WTC11 (cell line): ENCODE results near the gene THOC2. TPM values are rescaled to one million over a fixed set of nuclear protein-coding genes. Genes with fewer than 3 reads are reported as not detected.

ENCODE experiments used
- ATAC-seq: fragments of 200-7000 bp; cut with Tn5 transposase; 2 replicates; pipeline ENCODE4 v1.10.0; 2021; ENCODE audit warnings: mild to moderate bottlenecking, moderate library complexity
- CTCF ChIA-PET: fragments of 300-600 bp; sonication (Branson Sonifier 250); formaldehyde crosslinking; loops from one replicate; lab custom pipeline; 2021; ENCODE audit warnings: antibody characterized with exemption; lab: Charles Lee
- POLR2A ChIA-PET: fragments of 350-600 bp; sonication (Branson Sonifier 250); formaldehyde crosslinking; loops from one replicate; lab custom pipeline; 2021; ENCODE audit warnings: antibody characterized with exemption; lab: Charles Lee
- DNase-seq: peaks from one replicate; pipeline ENCODE4 v3.0.0; 2021; ENCODE audit warnings: low spot score
- H3K27ac Mint-ChIP-seq: 2 replicates; pipeline ENCODE4 v1.8.0; 2021; ENCODE audit warnings: mixed read lengths
- H3K27me3 Mint-ChIP-seq: 2 replicates; pipeline ENCODE4 v1.8.0; 2021; ENCODE audit warnings: low read depth, mild to moderate bottlenecking, moderate library complexity, mixed read lengths
- H3K36me3 Mint-ChIP-seq: 2 replicates; pipeline ENCODE4 v1.8.0; 2021; ENCODE audit warnings: mixed read lengths
- H3K4me1 Mint-ChIP-seq: 2 replicates; pipeline ENCODE4 v1.8.0; 2022; ENCODE audit warnings: mixed read lengths
- H3K4me3 Mint-ChIP-seq: 2 replicates; pipeline ENCODE4 v1.8.0; 2021; ENCODE audit warnings: mild to moderate bottlenecking, moderate library complexity, mixed read lengths
- H3K9me3 Mint-ChIP-seq: 2 replicates; pipeline ENCODE4 v1.8.0; 2021; ENCODE audit warnings: mixed read lengths
- ATF1 ChIP-seq: sonication (generic); formaldehyde crosslinking; IDR thresholded peaks from 2 replicates; pipeline ENCODE4 v1.8.1; 2023; ENCODE audit warnings: mild to moderate bottlenecking, moderate library complexity, missing genetic modification reagents
- CBFB ChIP-seq: sonication (generic); formaldehyde crosslinking; IDR thresholded peaks from 2 replicates; pipeline ENCODE4 v1.8.1; 2022; ENCODE audit warnings: mild to moderate bottlenecking, low read depth, missing genetic modification reagents
- CREB1 ChIP-seq: sonication (generic); formaldehyde crosslinking; IDR thresholded peaks from 2 replicates; pipeline ENCODE4 v1.8.0; 2023; ENCODE audit warnings: mild to moderate bottlenecking, missing genetic modification reagents
- ESRRA ChIP-seq: sonication (generic); formaldehyde crosslinking; IDR thresholded peaks from 2 replicates; pipeline ENCODE4 v1.8.1; 2022; ENCODE audit warnings: mild to moderate bottlenecking, missing genetic modification reagents, borderline replicate concordance
- FOXK1 ChIP-seq: sonication (generic); formaldehyde crosslinking; IDR thresholded peaks from 2 replicates; pipeline ENCODE4 v1.8.0; 2022; ENCODE audit warnings: mild to moderate bottlenecking, moderate library complexity, missing genetic modification reagents
- JAZF1 ChIP-seq: fragments of 250-450 bp; sonication (Bioruptor Pico); IDR thresholded peaks from 2 replicates; pipeline ENCODE4 v1.9.0; 2021; ENCODE audit warnings: moderate library complexity, mild to moderate bottlenecking, inconsistent platforms
- MYBL2 ChIP-seq: sonication (generic); formaldehyde crosslinking; IDR thresholded peaks from 2 replicates; pipeline ENCODE4 v1.8.1; 2023; ENCODE audit warnings: mild to moderate bottlenecking, moderate library complexity, missing genetic modification reagents
- NFATC4 ChIP-seq: fragments of 250-450 bp; sonication (Bioruptor Pico); IDR thresholded peaks from 2 replicates; pipeline ENCODE4 v1.9.0; 2021; ENCODE audit warnings: mild to moderate bottlenecking
- NR2C2 ChIP-seq: sonication (generic); formaldehyde crosslinking; IDR thresholded peaks from 2 replicates; pipeline ENCODE4 v1.8.0; 2022; ENCODE audit warnings: mild to moderate bottlenecking, missing genetic modification reagents
- OVOL2 ChIP-seq: fragments of 250-450 bp; sonication (Bioruptor Pico); IDR thresholded peaks from 2 replicates; pipeline ENCODE4 v1.9.0; 2021; ENCODE audit warnings: mild to moderate bottlenecking, borderline replicate concordance
- SMAD3 ChIP-seq: sonication (generic); formaldehyde crosslinking; IDR thresholded peaks from 2 replicates; pipeline ENCODE4 v1.8.0; 2022; ENCODE audit warnings: missing genetic modification reagents, mild to moderate bottlenecking, borderline replicate concordance
- TEAD1 ChIP-seq: sonication (generic); formaldehyde crosslinking; IDR thresholded peaks from 2 replicates; pipeline ENCODE4 v1.8.0; 2022; ENCODE audit warnings: mild to moderate bottlenecking, missing genetic modification reagents
- ZBTB21 ChIP-seq: sonication (generic); formaldehyde crosslinking; IDR thresholded peaks from 2 replicates; pipeline ENCODE4 v1.8.1; 2023; ENCODE audit warnings: mild to moderate bottlenecking, missing genetic modification reagents, borderline replicate concordance
- ZNF232 ChIP-seq: sonication (generic); formaldehyde crosslinking; IDR thresholded peaks from 2 replicates; pipeline ENCODE4 v1.8.0; 2022; ENCODE audit warnings: mild to moderate bottlenecking, missing genetic modification reagents
- ZNF263 ChIP-seq: sonication (generic); formaldehyde crosslinking; IDR thresholded peaks from 2 replicates; pipeline ENCODE4 v1.8.1; 2022; ENCODE audit warnings: low read depth, mild to moderate bottlenecking, moderate library complexity, missing genetic modification reagents
- ZNF416 ChIP-seq: fragments of 250-450 bp; sonication (Bioruptor Pico); IDR thresholded peaks from 2 replicates; pipeline ENCODE4 v1.9.0; 2021; ENCODE audit warnings: mild to moderate bottlenecking, inconsistent platforms
- ZNF423 ChIP-seq: fragments of 250-450 bp; sonication (Bioruptor Pico); IDR thresholded peaks from 2 replicates; pipeline ENCODE4 v2.1.2; 2022; ENCODE audit warnings: mild to moderate bottlenecking, moderate library complexity
- ZNF671 ChIP-seq: fragments of 250-450 bp; sonication (Bioruptor Pico); IDR thresholded peaks from 2 replicates; pipeline ENCODE4 v1.8.0; 2021; ENCODE audit warnings: mild to moderate bottlenecking
- total RNA-seq: library from RNA; stranded (reverse); gene quantifications from 3 replicates; pipeline ENCODE4 v1.2.3, GENCODE V29; 2021
- TF ChIP-seq, protein P1 (sequence below): sonication (generic); formaldehyde crosslinking; IDR thresholded peaks from 2 replicates; pipeline ENCODE4 v1.8.1; 2022; ENCODE audit warnings: mild to moderate bottlenecking, missing genetic modification reagents, moderate library complexity, borderline replicate concordance
- TF ChIP-seq, protein P2 (sequence below): fragments of 250-450 bp; sonication (Bioruptor Pico); IDR thresholded peaks from 2 replicates; pipeline ENCODE4 v2.1.2; 2022; ENCODE audit warnings: mild to moderate bottlenecking, moderate library complexity
- TF ChIP-seq, protein P3 (sequence below): sonication (generic); formaldehyde crosslinking; IDR thresholded peaks from 2 replicates; pipeline ENCODE4 v1.8.0; 2022; ENCODE audit warnings: mild to moderate bottlenecking, missing genetic modification reagents
- TF ChIP-seq, protein P4 (sequence below): sonication (generic); formaldehyde crosslinking; IDR thresholded peaks from 2 replicates; pipeline ENCODE4 v1.8.1; 2023; ENCODE audit warnings: mild to moderate bottlenecking, missing genetic modification reagents, moderate library complexity
- TF ChIP-seq, protein P5 (sequence below): sonication (generic); formaldehyde crosslinking; IDR thresholded peaks from 2 replicates; pipeline ENCODE4 v1.8.0; 2022; ENCODE audit warnings: mild to moderate bottlenecking, missing genetic modification reagents
- TF ChIP-seq, protein P6 (sequence below): sonication (generic); formaldehyde crosslinking; IDR thresholded peaks from 2 replicates; pipeline ENCODE4 v1.8.1; 2022; ENCODE audit warnings: missing genetic modification reagents, borderline replicate concordance
- TF ChIP-seq, protein P7 (sequence below): sonication (generic); formaldehyde crosslinking; IDR thresholded peaks from 2 replicates; pipeline ENCODE4 v1.8.1; 2023; ENCODE audit warnings: mild to moderate bottlenecking, missing genetic modification reagents

Gene THOC2
- total RNA-seq, 1 experiment from 2014 or later = 66.1 TPM

DNA sequence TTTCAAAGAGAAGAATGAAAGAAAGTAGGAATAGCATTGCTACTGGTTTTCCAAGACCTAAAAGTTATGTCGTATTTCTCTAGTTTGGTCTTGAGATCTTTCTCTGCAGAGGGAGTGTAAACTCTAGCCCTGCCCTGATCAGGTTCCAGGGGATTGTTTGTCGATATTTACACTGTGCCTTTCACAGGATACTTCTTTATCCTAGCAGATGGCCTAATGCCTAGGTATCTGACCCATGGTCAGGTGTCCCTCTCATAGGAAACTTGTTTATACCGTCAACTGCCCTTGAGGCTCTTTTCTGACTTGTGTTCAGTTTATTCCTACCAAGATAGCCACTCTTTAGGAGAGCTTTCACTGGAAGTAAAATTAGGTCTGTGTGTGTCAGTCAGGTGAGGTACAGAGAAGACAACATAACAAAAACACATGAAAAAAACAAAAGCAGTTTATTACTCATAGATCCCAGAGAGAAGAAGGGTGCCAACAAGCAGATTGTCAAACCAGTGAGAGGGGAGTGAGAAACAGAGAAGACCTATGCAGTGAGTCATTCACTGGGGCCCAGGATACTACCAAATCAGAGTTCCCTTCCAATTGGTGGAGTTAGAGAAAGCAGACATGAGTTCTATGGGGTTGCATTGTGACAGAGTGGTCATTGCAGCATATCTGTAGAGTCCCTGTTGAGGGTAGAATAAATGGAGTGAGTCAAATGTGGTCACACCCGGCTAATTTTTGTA lies 40.6 kb upstream of the THOC2 start:
- Mint-ChIP-seq H3K27me3 (no peaks in the 10 kb centered on the region; the same call in 1 of the 2 replicates), H3K9me3 (no peaks in the 10 kb centered on the region), H3K27ac (no peak overlapping the region), H3K36me3 (no peaks in the 10 kb centered on the region), H3K4me1 (peaks cover 6% of the 10 kb centered on the region; the same call in 1 of the 2 replicates), H3K4me3 (no peak overlapping the region)
- TF ChIP-seq CREB1 (CRISPR knock-in tag) = no peak
- no peak for TF ChIP-seq JAZF1 (CRISPR knock-in tag)
- TF ChIP-seq FOXK1 (CRISPR knock-in tag) = no peak
- TF ChIP-seq, protein P1, sequence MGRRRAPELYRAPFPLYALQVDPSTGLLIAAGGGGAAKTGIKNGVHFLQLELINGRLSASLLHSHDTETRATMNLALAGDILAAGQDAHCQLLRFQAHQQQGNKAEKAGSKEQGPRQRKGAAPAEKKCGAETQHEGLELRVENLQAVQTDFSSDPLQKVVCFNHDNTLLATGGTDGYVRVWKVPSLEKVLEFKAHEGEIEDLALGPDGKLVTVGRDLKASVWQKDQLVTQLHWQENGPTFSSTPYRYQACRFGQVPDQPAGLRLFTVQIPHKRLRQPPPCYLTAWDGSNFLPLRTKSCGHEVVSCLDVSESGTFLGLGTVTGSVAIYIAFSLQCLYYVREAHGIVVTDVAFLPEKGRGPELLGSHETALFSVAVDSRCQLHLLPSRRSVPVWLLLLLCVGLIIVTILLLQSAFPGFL (CRISPR knock-in tag) = no peak
- no peak for TF ChIP-seq MYBL2
- TF ChIP-seq ZBTB21 (CRISPR knock-in tag) = no peak
- TF ChIP-seq CBFB (CRISPR knock-in tag) = no peak
- no peak for TF ChIP-seq ZNF232 (CRISPR knock-in tag)
- no peak for TF ChIP-seq OVOL2 (CRISPR knock-in tag)
- TF ChIP-seq, protein P2, sequence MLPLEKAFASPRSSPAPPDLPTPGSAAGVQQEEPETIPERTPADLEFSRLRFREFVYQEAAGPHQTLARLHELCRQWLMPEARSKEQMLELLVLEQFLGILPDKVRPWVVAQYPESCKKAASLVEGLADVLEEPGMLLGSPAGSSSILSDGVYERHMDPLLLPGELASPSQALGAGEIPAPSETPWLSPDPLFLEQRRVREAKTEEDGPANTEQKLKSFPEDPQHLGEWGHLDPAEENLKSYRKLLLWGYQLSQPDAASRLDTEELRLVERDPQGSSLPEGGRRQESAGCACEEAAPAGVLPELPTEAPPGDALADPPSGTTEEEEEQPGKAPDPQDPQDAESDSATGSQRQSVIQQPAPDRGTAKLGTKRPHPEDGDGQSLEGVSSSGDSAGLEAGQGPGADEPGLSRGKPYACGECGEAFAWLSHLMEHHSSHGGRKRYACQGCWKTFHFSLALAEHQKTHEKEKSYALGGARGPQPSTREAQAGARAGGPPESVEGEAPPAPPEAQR (CRISPR knock-in tag) = no peak
- no peak for TF ChIP-seq ZNF416 (CRISPR knock-in tag)
- TF ChIP-seq NR2C2 = no peak
- TF ChIP-seq ZNF671 (CRISPR knock-in tag) = no peak
- no peak for TF ChIP-seq SMAD3
- TF ChIP-seq TEAD1 (CRISPR knock-in tag) = no peak
- TF ChIP-seq, protein P3, sequence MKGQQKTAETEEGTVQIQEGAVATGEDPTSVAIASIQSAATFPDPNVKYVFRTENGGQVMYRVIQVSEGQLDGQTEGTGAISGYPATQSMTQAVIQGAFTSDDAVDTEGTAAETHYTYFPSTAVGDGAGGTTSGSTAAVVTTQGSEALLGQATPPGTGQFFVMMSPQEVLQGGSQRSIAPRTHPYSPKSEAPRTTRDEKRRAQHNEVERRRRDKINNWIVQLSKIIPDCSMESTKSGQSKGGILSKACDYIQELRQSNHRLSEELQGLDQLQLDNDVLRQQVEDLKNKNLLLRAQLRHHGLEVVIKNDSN = no peak
- DNase-seq (no peak), ATAC-seq (no peak)
- ChIA-PET CTCF (no interaction called here), POLR2A (no interaction called here)

DNA sequence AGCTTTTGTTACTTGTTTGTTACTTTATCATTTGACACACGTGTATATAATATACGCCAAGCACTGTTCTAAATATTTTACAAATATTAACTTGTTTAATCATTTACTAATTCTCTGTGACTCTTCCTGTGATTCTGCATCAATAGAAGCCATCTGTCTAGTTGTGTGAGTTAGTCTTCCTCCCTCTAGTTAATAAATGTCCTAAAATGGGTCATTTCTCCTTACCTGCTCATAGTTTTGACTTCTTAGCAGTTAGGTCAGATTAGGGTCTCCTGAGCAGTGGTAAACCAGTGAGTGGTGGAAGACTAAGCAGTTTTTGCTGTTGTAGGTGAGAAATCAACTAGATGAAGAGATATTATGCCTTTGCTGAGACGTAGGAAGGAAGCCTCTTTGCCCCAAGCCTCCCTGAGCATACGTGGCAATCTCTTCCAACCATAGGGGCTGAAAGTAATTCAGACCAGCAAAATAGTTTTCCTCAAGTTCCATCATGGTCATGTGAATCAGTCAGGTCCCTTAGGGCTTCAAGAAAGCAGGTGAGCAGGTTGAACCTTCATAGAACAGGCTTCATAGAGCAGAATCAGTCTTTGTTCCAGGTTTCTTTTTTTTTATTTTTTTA lies 38.7 kb upstream of the THOC2 start:
- Mint-ChIP-seq H3K36me3 (no peaks in the 10 kb centered on the region), H3K4me1 (no peaks in the 10 kb centered on the region), H3K9me3 (no peaks in the 10 kb centered on the region), H3K27me3 (no peaks in the 10 kb centered on the region; the same call in 1 of the 2 replicates), H3K4me3 (no peak overlapping the region), H3K27ac (no peak overlapping the region)
- CTCF ChIA-PET = no interaction called here
- ATAC-seq (no peak), DNase-seq (no peak)
- POLR2A ChIA-PET = no interaction called here
- TF ChIP-seq, protein P2 (CRISPR knock-in tag) = no peak
- TF ChIP-seq ZNF232 (CRISPR knock-in tag) = no peak
- no peak for TF ChIP-seq ESRRA (CRISPR knock-in tag)
- no peak for TF ChIP-seq ZNF263
- TF ChIP-seq ZNF423 = no peak
- no peak for TF ChIP-seq FOXK1 (CRISPR knock-in tag)
- TF ChIP-seq, protein P4, sequence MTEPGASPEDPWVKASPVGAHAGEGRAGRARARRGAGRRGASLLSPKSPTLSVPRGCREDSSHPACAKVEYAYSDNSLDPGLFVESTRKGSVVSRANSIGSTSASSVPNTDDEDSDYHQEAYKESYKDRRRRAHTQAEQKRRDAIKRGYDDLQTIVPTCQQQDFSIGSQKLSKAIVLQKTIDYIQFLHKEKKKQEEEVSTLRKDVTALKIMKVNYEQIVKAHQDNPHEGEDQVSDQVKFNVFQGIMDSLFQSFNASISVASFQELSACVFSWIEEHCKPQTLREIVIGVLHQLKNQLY (CRISPR knock-in tag) = no peak
- no peak for TF ChIP-seq ZBTB21 (CRISPR knock-in tag)
- no peak for TF ChIP-seq NFATC4
- TF ChIP-seq, protein P5, sequence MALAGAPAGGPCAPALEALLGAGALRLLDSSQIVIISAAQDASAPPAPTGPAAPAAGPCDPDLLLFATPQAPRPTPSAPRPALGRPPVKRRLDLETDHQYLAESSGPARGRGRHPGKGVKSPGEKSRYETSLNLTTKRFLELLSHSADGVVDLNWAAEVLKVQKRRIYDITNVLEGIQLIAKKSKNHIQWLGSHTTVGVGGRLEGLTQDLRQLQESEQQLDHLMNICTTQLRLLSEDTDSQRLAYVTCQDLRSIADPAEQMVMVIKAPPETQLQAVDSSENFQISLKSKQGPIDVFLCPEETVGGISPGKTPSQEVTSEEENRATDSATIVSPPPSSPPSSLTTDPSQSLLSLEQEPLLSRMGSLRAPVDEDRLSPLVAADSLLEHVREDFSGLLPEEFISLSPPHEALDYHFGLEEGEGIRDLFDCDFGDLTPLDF (CRISPR knock-in tag) = no peak
- no peak for TF ChIP-seq ATF1 (CRISPR knock-in tag)
- TF ChIP-seq, protein P6, sequence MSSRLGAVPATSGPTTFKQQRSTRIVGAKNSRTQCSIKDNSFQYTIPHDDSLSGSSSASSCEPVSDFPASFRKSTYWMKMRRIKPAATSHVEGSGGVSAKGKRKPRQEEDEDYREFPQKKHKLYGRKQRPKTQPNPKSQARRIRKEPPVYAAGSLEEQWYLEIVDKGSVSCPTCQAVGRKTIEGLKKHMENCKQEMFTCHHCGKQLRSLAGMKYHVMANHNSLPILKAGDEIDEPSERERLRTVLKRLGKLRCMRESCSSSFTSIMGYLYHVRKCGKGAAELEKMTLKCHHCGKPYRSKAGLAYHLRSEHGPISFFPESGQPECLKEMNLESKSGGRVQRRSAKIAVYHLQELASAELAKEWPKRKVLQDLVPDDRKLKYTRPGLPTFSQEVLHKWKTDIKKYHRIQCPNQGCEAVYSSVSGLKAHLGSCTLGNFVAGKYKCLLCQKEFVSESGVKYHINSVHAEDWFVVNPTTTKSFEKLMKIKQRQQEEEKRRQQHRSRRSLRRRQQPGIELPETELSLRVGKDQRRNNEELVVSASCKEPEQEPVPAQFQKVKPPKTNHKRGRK (CRISPR knock-in tag) = no peak
- TF ChIP-seq NR2C2 = no peak
- TF ChIP-seq, protein P7, sequence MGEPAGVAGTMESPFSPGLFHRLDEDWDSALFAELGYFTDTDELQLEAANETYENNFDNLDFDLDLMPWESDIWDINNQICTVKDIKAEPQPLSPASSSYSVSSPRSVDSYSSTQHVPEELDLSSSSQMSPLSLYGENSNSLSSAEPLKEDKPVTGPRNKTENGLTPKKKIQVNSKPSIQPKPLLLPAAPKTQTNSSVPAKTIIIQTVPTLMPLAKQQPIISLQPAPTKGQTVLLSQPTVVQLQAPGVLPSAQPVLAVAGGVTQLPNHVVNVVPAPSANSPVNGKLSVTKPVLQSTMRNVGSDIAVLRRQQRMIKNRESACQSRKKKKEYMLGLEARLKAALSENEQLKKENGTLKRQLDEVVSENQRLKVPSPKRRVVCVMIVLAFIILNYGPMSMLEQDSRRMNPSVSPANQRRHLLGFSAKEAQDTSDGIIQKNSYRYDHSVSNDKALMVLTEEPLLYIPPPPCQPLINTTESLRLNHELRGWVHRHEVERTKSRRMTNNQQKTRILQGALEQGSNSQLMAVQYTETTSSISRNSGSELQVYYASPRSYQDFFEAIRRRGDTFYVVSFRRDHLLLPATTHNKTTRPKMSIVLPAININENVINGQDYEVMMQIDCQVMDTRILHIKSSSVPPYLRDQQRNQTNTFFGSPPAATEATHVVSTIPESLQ (CRISPR knock-in tag) = no peak
